Measurements from ENCODE around the gene PPP1R10.

PPP1R10 gene

DNA sequence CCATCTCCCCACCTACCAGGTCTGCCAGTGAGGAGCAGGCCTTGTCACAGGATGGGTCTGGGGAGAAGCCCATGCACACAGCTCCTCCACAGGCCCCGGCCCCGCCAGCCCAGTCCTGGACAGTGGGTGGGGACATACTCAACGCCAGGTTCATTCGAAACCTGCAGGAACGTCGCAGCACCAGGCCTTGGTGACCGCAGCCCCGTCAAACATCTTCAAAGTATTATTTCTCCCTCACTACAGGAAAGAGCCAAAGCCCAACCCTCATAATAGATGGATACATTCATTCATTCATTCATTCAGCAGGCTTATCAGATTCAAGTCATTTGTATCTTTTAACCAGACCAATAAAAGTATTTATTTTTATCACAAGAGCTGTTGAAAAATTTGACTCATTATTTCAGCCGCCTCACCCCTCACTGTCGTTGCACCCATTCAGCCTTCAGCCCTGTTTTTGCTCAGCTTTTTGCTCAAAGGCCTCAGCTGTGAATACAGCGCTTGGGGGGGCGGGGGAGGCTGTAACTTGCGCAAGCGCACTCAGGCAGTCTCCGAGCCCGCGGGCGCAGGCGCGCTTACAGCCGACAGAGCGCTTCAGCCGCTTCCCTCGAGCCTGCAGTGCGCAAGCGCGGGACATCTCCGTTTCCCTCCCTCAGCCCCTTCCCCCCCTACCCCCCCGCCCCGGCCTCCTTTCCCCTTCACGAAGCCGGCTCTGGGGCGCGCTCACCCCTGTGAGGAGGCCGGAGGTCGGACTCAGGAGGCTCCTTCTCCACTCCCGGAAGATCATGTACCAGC, 29.6 kb upstream of the PPP1R10 start, which contains the start of gene C6orf136:
C6orf136 (plus strand) TSS at position 684 of the 792 bp plus-strand sequence; CDS start at position 783, 99 bp downstream.
- H3K4me1 ChIP-seq (ENCODE audit: control insufficient read depth, insufficient read depth, low read length), result peaks cover 12% of the 10 kb centered on the region
- no peaks in the 10 kb centered on the region for H3K27me3 ChIP-seq (ENCODE audit: control insufficient read depth, insufficient read depth, low read length)
- H3K4me3 ChIP-seq (ENCODE audit: low read depth, low read length), result peak within 1 kb of the TSS; percentile 99
- H3K9me3 ChIP-seq (ENCODE audit: control insufficient read depth, insufficient read depth, low read depth, low read length), result no peaks in the 10 kb centered on the region
- H3K27ac ChIP-seq (ENCODE audit: low read depth, low read length), result peak within 1 kb of the TSS; percentile 95
- H3K9ac ChIP-seq (ENCODE audit: low read length), result peak within 1 kb of the TSS; percentile 96
- peaks cover 57% of the 10 kb centered on the region for H3K36me3 ChIP-seq (ENCODE audit: control insufficient read depth, insufficient read depth, low read length)

DNA sequence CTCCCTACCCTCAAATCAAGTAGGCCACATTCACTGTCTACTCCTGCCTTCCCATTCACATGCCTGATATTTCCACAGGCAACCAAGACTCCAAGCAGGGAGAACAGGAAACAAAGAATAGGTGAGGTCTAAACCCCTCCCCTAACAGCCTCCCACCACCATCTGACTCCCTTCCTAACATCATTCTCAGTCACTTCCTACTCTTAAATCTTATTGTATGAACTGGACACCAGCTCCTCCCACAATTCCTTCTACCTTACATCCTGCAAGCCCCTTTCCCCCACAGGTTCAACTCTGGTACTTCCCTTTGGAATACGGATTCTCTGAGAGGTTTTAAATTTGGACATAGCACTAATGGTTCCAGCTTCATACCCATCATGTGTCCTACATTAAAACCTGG, 28.9 kb upstream of the PPP1R10 start:
- Histone ChIP-seq H3K9ac (ENCODE audit: low read length) (no peak overlapping the region), H3K4me1 (ENCODE audit: control insufficient read depth, insufficient read depth, low read length) (peaks cover 12% of the 10 kb centered on the region), H3K9me3 (ENCODE audit: control insufficient read depth, insufficient read depth, low read depth, low read length) (no peaks in the 10 kb centered on the region), H3K27ac (ENCODE audit: low read depth, low read length) (no peak overlapping the region), H3K4me3 (ENCODE audit: low read depth, low read length) (peak overlapping the region; percentile 99), H3K27me3 (ENCODE audit: control insufficient read depth, insufficient read depth, low read length) (no peaks in the 10 kb centered on the region), H3K36me3 (ENCODE audit: control insufficient read depth, insufficient read depth, low read length) (peaks cover 56% of the 10 kb centered on the region)

DNA sequence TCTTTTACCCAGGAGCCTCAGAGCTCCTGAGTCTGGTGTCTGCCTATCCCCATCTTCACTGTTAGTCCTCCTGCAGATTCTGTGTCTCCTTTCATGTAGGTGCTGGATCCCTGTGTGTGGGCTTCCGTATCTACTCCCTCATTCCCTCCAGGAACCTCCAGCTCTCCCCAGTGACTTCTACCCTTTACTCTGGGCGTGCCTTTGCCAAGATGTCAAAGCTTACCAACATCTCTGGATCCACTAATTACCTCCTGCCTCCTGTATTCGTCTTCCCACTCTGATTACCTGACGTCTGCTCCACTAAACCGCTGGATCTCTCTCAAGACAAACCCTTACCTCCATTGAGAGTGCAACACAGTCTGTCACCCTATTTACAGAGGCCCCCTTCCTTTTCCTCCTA, 27.7 kb upstream of the PPP1R10 start:
- H3K27ac ChIP-seq (ENCODE audit: low read depth, low read length), result no peak overlapping the region
- H3K9ac ChIP-seq (ENCODE audit: low read length), result no peak overlapping the region
- H3K4me1 ChIP-seq (ENCODE audit: control insufficient read depth, insufficient read depth, low read length), result peaks cover 12% of the 10 kb centered on the region
- peaks cover 62% of the 10 kb centered on the region for H3K36me3 ChIP-seq (ENCODE audit: control insufficient read depth, insufficient read depth, low read length)
- H3K27me3 ChIP-seq (ENCODE audit: control insufficient read depth, insufficient read depth, low read length), result no peaks in the 10 kb centered on the region
- no peaks in the 10 kb centered on the region for H3K9me3 ChIP-seq (ENCODE audit: control insufficient read depth, insufficient read depth, low read depth, low read length)
- H3K4me3 ChIP-seq (ENCODE audit: low read depth, low read length), result no peak overlapping the region

DNA sequence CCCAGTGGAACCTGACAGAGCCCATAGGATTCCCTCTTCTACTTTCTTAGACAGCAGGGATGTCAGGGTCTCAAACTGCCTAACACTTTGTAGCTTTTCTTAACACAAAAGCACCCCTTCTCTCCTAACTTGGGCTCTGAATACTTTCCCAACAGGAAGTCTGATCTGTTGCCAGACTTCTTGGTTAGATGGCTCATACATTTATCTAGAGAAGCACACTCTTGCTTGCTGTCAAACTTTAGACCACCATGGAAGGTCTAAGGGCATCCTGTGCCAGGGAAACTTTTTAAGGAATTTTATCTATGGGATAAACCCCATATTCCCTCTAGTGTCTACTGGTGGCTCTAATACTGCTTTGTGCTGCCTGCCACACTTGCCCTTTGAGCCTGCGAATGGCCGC, 26.6 kb upstream of the PPP1R10 start:
- H3K9me3 ChIP-seq (ENCODE audit: control insufficient read depth, insufficient read depth, low read depth, low read length), result no peaks in the 10 kb centered on the region
- H3K4me3 ChIP-seq (ENCODE audit: low read depth, low read length), result no peak overlapping the region
- H3K27ac ChIP-seq (ENCODE audit: low read depth, low read length), result no peak overlapping the region
- H3K4me1 ChIP-seq (ENCODE audit: control insufficient read depth, insufficient read depth, low read length), result peaks cover 12% of the 10 kb centered on the region
- H3K36me3 ChIP-seq (ENCODE audit: control insufficient read depth, insufficient read depth, low read length), result peaks cover 63% of the 10 kb centered on the region
- H3K9ac ChIP-seq (ENCODE audit: low read length), result no peak overlapping the region
- H3K27me3 ChIP-seq (ENCODE audit: control insufficient read depth, insufficient read depth, low read length), result no peaks in the 10 kb centered on the region

DNA sequence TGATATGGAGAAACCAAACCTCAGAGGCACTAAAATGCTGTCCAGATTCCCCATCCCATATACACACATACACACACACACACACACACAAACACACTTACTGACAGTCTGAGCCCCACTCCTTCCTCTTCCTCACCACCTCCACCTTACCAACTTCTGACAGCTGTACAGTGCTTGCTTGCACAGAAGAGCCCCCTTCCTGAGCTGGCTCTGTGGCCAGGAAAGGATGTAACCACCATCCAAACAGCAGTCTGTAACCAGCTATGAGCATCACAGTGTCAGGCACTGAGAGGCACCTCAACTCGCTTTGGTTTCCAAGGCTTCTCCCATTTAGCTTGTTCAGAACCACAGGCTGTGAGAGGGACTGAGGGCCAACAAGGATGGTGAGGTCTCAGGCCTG, 24.0 kb upstream of the PPP1R10 start:
- H3K27ac ChIP-seq (ENCODE audit: low read depth, low read length), result no peak overlapping the region
- H3K36me3 ChIP-seq (ENCODE audit: control insufficient read depth, insufficient read depth, low read length), result peaks cover 68% of the 10 kb centered on the region
- no peak overlapping the region for H3K9ac ChIP-seq (ENCODE audit: low read length)

DNA sequence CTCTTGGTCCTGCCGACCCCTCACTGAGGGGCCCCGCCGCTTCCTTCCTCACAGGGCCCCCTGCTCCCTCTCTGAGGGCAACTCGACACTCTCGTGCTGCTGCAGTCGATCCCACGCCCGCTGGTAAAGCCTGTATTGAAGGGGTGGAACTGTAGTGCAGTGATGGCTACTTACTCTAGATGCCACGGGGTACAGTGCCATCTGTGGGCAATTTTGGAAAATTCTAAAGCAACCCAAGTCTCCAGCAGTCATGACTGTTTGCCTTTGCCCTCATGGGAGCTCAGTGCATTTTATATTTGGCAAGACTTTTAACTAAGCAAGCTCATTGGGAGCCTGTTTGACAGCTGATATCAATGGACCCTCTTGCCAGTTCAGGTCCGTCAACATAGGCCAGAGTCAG, 23.4 kb upstream of the PPP1R10 start:
- peaks cover 68% of the 10 kb centered on the region for H3K36me3 ChIP-seq (ENCODE audit: control insufficient read depth, insufficient read depth, low read length)
- no peak overlapping the region for H3K9ac ChIP-seq (ENCODE audit: low read length)
- no peaks in the 10 kb centered on the region for H3K4me1 ChIP-seq (ENCODE audit: control insufficient read depth, insufficient read depth, low read length)
- H3K4me3 ChIP-seq (ENCODE audit: low read depth, low read length), result no peak overlapping the region
- no peaks in the 10 kb centered on the region for H3K27me3 ChIP-seq (ENCODE audit: control insufficient read depth, insufficient read depth, low read length)
- no peak overlapping the region for H3K27ac ChIP-seq (ENCODE audit: low read depth, low read length)
- H3K9me3 ChIP-seq (ENCODE audit: control insufficient read depth, insufficient read depth, low read depth, low read length), result no peaks in the 10 kb centered on the region

More for the DNA sequence above, 24.0 kb upstream of the PPP1R10 start:
- Histone ChIP-seq H3K27me3 (ENCODE audit: control insufficient read depth, insufficient read depth, low read length) (no peaks in the 10 kb centered on the region), H3K4me3 (ENCODE audit: low read depth, low read length) (no peak overlapping the region), H3K4me1 (ENCODE audit: control insufficient read depth, insufficient read depth, low read length) (peaks cover 2% of the 10 kb centered on the region), H3K9me3 (ENCODE audit: control insufficient read depth, insufficient read depth, low read depth, low read length) (no peaks in the 10 kb centered on the region)

DNA sequence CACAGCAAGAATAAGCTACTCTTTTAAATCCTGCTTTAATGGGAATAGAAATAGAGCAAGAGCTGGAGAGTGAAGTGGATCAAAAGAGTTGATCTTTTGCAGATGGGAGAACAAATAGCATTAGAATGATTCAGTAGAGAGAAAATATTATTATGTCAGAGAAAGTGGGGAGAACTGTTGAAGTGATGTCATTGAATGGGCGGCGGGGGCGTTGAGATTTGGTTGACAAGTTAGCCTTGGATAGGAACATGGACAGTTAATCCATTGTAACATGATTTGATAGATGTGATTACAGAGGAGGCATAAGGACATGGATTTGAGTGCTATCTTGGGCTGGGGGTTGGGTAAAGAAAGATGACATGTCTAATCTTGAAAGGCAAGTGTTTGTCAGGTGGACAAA, 18.8 kb upstream of the PPP1R10 start:
- Histone ChIP-seq H3K36me3 (ENCODE audit: control insufficient read depth, insufficient read depth, low read length) (peaks cover 56% of the 10 kb centered on the region), H3K9me3 (ENCODE audit: control insufficient read depth, insufficient read depth, low read depth, low read length) (no peaks in the 10 kb centered on the region), H3K9ac (ENCODE audit: low read length) (no peak overlapping the region), H3K4me1 (ENCODE audit: control insufficient read depth, insufficient read depth, low read length) (no peaks in the 10 kb centered on the region), H3K4me3 (ENCODE audit: low read depth, low read length) (no peak overlapping the region), H3K27ac (ENCODE audit: low read depth, low read length) (no peak overlapping the region), H3K27me3 (ENCODE audit: control insufficient read depth, insufficient read depth, low read length) (no peaks in the 10 kb centered on the region)

DNA sequence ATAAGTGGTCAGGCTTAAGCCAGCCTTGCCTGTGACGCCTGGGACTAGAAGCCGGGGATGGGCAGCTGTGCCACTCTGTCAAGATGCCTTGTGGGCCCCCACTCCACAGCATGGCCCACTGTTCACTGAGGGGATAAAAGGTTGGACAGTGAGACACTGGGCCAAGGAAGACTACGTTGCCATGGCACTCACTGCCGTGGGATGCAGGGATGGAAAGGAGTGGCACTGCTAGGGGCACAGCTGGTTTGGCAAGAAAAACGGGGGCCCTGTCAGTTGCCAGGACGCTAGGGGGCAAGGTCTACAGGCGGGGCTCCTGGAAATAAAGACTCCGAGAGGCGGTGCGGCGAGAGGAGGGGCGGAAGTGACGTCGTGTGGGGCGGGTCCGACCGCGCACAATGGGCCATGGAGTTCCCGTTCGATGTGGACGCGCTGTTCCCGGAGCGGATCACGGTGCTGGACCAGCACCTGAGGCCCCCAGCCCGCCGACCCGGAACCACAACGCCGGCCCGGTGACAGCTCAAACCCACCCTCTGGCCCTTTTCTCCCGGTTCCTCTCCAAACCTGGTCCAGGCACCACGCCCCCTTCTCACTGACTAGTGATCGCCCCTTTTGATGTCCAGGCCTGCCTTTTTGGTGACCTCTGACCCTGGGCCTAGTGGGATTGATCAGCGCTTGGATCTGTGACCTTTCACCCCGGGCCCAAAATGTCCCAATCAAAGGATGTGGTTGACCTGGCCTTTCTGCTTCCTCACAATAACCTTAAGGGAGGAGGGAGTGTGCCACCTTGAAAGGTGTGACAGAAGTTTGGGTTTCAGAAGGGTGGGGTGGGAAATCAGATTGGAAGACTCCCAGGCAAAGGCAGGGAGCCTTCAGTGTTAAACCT, 9.7 kb upstream of the PPP1R10 start, which contains the start of gene ATAT1:
ATAT1 (plus strand) TSS at position 391 of the 883 bp plus-strand sequence.
- Histone ChIP-seq H3K27me3 (ENCODE audit: control insufficient read depth, insufficient read depth, low read length) (no peaks in the 10 kb centered on the region), H3K27ac (ENCODE audit: low read depth, low read length) (0 out of 2 replicates have a peak within 1 kb of the TSS, but pooled peaks have one; percentile 2), H3K9ac (ENCODE audit: low read length) (peak within 1 kb of the TSS; percentile 84), H3K36me3 (ENCODE audit: control insufficient read depth, insufficient read depth, low read length) (peaks cover 79% of the 10 kb centered on the region), H3K4me1 (ENCODE audit: control insufficient read depth, insufficient read depth, low read length) (peaks cover 7% of the 10 kb centered on the region; the same call in 1 of the 2 replicates), H3K4me3 (ENCODE audit: low read depth, low read length) (peak within 1 kb of the TSS; percentile 91), H3K9me3 (ENCODE audit: control insufficient read depth, insufficient read depth, low read depth, low read length) (no peaks in the 10 kb centered on the region)

DNA sequence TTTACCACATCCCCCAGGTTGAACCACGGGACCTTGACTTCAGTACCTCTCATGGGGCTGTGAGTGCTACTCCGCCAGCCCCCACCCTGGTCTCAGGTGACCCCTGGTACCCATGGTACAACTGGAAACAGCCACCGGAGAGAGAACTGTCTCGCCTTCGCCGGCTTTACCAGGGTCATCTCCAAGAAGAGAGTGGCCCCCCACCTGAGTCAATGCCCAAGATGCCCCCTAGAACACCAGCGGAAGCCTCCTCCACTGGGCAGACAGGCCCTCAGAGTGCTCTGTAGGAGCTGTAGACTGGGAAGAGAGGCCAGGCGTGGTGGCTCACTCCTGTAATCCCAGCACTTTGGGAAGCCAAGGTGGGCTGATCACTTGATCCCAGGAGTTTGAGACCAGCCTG, 8.5 kb upstream of the PPP1R10 start:
- Histone ChIP-seq H3K9me3 (ENCODE audit: control insufficient read depth, insufficient read depth, low read depth, low read length) (no peaks in the 10 kb centered on the region), H3K4me1 (ENCODE audit: control insufficient read depth, insufficient read depth, low read length) (peaks cover 7% of the 10 kb centered on the region; the same call in 1 of the 2 replicates), H3K36me3 (ENCODE audit: control insufficient read depth, insufficient read depth, low read length) (peaks cover 73% of the 10 kb centered on the region), H3K27me3 (ENCODE audit: control insufficient read depth, insufficient read depth, low read length) (no peaks in the 10 kb centered on the region), H3K27ac (ENCODE audit: low read depth, low read length) (no peak overlapping the region), H3K9ac (ENCODE audit: low read length) (no peak overlapping the region), H3K4me3 (ENCODE audit: low read depth, low read length) (no peak overlapping the region)

DNA sequence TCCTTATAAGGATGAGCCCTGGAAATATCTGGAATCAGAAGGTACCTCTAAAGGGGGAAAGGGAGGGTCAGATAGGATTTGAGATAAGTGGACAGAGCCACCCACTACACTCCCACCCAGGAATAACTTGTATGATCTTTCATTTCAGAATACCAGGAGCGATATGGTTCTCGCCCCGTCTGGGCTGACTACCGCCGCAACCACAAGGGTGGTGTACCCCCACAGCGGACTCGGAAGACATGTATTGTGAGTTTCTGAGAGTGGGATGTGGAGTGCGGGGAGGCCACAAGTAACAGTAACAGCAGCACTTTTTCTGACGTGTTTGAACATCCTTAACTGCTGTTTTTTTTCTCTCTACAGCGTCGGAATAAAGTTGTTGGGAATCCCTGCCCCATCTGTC, 2.5 kb upstream of the PPP1R10 start:
- Histone ChIP-seq H3K36me3 (ENCODE audit: control insufficient read depth, insufficient read depth, low read length) (peaks cover 49% of the 10 kb centered on the region), H3K9ac (ENCODE audit: low read length) (no peak overlapping the region), H3K9me3 (ENCODE audit: control insufficient read depth, insufficient read depth, low read depth, low read length) (no peaks in the 10 kb centered on the region), H3K4me3 (ENCODE audit: low read depth, low read length) (no peak overlapping the region), H3K4me1 (ENCODE audit: control insufficient read depth, insufficient read depth, low read length) (peaks cover 5% of the 10 kb centered on the region; the same call in 1 of the 2 replicates), H3K27me3 (ENCODE audit: control insufficient read depth, insufficient read depth, low read length) (no peaks in the 10 kb centered on the region), H3K27ac (ENCODE audit: low read depth, low read length) (no peak overlapping the region)
